WERI-Rb-1 (cell line): Measurements from ENCODE around the gene TNFAIP8L2.
"Not testable (repeated sequence)": the region's sequence is repeated elsewhere in the genome, so short reads cannot be mapped to it uniquely, and the experiment has no call there.

ENCODE experiments used
- DNase-seq: peaks from one replicate; pipeline ENCODE4 v3.0.0-alpha.2; 2020
- H3K27ac ChIP-seq: fragments of 250-450 bp; sonication (Bioruptor Pico); 2 replicates; pipeline ENCODE4 v1.5.1; 2020; ENCODE audit warnings: mild to moderate bottlenecking, moderate library complexity
- H3K27me3 ChIP-seq: fragments of 250-450 bp; sonication (Bioruptor Pico); 2 replicates; pipeline ENCODE4 v1.5.1; 2021; ENCODE audit warnings: mild to moderate bottlenecking, low read depth, moderate library complexity; ENCODE audit not compliant: insufficient read depth, severe bottlenecking
- H3K36me3 ChIP-seq: fragments of 250-450 bp; sonication (Bioruptor Pico); 2 replicates; pipeline ENCODE4 v1.5.1; 2020; ENCODE audit warnings: mild to moderate bottlenecking, moderate library complexity
- H3K4me3 ChIP-seq: 2 replicates; pipeline ENCODE4 v1.5.1; 2011; ENCODE audit warnings: low read depth, mild to moderate bottlenecking, control low read depth, low read length
- H3K9me3 ChIP-seq: fragments of 250-450 bp; sonication (Bioruptor Pico); 2 replicates; pipeline ENCODE4 v1.5.1; 2021; ENCODE audit warnings: mild to moderate bottlenecking, moderate library complexity; ENCODE audit not compliant: severe bottlenecking
- TF ChIP-seq, protein P1 (sequence below): IDR thresholded peaks from 2 replicates; pipeline ENCODE4 v1.5.1; 2011; ENCODE audit warnings: low read depth, mild to moderate bottlenecking, control low read depth, inconsistent platforms, low read length

TNFAIP8L2 gene

DNA sequence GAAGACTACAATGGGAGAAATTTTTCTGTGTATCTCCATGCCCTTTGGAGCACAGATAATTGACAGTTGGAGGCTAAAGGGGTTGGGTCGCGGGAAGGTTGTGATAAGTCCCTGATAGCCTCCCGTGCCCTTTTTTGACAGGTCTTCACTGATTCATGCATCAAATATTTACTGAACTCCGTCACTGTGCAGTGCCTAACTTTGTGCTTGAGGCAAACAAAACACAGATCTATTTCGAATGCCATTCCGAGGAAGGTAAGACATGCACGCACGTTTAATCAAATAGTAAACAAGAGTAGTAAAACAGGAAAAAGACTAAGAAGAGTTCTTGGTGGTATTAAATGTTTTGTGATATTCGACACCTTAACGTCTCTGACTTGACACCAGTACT, 41.4 kb downstream of the TNFAIP8L2 start:
- TF ChIP-seq, protein P1, sequence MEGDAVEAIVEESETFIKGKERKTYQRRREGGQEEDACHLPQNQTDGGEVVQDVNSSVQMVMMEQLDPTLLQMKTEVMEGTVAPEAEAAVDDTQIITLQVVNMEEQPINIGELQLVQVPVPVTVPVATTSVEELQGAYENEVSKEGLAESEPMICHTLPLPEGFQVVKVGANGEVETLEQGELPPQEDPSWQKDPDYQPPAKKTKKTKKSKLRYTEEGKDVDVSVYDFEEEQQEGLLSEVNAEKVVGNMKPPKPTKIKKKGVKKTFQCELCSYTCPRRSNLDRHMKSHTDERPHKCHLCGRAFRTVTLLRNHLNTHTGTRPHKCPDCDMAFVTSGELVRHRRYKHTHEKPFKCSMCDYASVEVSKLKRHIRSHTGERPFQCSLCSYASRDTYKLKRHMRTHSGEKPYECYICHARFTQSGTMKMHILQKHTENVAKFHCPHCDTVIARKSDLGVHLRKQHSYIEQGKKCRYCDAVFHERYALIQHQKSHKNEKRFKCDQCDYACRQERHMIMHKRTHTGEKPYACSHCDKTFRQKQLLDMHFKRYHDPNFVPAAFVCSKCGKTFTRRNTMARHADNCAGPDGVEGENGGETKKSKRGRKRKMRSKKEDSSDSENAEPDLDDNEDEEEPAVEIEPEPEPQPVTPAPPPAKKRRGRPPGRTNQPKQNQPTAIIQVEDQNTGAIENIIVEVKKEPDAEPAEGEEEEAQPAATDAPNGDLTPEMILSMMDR: no peak
- Histone ChIP-seq H3K27ac (peak overlapping the region; percentile 91), H3K36me3 (peaks cover 34% of the 10 kb centered on the region), H3K9me3 (no peaks in the 10 kb centered on the region), H3K27me3 (no peaks in the 10 kb centered on the region), H3K4me3 (peak overlapping the region; percentile 54)
- DNase-seq: no peak

DNA sequence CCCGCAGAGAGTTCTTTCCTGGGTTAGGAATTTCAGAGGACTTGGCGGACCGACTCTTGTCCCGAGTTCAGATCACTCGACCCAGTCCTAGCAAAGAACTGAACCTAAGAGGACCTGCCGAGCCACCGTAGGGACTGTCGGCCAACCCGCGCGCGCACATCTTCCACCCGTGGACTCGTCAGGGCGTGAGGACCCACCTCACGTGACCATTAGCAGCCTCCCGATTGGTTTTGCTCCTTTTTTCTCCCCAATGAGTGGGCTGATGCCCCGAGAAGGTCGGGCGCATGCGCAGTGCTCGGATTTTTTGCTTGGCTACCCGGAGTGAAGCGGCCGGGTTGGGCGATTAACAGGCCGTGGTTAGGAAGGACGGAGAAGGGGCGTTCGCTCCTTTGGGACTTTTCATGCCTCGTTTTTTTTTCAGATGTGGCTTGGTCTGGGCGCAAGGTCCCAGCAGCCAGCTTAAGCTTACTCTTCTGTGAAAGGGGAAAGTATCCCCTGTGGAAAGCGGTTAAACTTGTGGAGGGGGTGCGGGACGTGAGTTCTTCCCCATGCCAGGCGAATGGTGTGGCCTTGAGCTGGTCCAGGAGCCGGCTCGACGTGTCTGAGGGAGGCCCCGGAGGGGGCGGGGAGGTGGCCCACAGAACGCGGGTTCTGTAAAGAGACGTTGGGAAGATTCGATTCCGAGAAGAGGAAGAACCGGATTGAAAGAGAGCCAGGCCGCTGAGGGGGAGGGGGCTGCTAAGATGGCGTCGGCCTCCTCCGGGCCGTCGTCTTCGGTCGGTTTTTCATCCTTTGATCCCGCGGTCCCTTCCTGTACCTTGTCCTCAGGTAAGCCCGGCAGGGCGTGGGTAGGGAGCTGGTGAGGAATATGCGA, 42.0 kb downstream of the TNFAIP8L2 start, which contains the start of gene PIP5K1A:
Gene PIP5K1A, plus strand, starts transcription at position 299 of the 874 bp plus-strand sequence. Its CDS starts 445 bp downstream, at position 744.
- TF ChIP-seq, protein P1: no peak
- H3K27ac ChIP-seq: peak within 1 kb of the TSS; percentile 91
- H3K27me3 ChIP-seq: no peaks in the 10 kb centered on the region
- peak within 1 kb of the TSS; percentile 54 for H3K4me3 ChIP-seq
- H3K9me3 ChIP-seq: no peaks in the 10 kb centered on the region
- H3K36me3 ChIP-seq: peaks cover 41% of the 10 kb centered on the region
- peak; percentile 100 for DNase-seq

DNA sequence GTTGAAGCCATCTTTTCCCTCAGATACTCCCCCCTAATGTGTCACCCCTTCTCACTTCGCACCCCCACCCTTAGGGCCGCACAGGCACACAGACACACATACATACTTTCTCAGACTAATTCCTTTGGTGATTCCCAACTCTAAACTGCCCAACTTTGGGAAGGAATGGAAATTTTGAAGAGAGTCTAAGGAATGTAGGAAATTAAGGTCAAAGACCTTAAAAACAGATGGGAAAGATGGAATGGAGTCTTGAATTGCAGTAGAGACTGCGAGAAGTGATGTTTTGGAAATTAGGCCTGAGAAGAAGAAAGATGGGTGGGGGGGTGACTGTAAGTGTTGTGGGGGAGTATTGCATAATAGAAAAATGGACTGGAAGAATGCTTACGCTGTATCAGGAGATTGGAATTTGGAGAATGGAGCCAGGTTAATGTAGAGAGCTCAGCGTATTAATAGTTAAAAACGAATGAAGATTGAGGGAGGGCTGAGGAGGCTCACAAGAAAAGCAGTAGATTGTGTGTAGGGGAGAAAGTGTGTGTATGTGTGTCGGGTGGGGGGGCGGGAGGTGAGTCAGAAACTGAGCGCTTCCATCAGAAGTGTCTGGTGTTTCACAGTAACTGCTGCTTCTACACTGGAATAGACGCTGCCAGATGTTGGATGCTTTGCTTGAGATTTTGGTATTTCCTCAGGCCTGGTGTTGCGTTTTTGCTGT, 43.6 kb downstream of the TNFAIP8L2 start:
- no peak for DNase-seq
- H3K9me3 ChIP-seq: no peaks in the 10 kb centered on the region
- TF ChIP-seq, protein P1: no peak
- H3K36me3 ChIP-seq: peaks cover 56% of the 10 kb centered on the region
- H3K27ac ChIP-seq: peak overlapping the region; percentile 91
- peak overlapping the region; percentile 54 for H3K4me3 ChIP-seq
- no peaks in the 10 kb centered on the region for H3K27me3 ChIP-seq

DNA sequence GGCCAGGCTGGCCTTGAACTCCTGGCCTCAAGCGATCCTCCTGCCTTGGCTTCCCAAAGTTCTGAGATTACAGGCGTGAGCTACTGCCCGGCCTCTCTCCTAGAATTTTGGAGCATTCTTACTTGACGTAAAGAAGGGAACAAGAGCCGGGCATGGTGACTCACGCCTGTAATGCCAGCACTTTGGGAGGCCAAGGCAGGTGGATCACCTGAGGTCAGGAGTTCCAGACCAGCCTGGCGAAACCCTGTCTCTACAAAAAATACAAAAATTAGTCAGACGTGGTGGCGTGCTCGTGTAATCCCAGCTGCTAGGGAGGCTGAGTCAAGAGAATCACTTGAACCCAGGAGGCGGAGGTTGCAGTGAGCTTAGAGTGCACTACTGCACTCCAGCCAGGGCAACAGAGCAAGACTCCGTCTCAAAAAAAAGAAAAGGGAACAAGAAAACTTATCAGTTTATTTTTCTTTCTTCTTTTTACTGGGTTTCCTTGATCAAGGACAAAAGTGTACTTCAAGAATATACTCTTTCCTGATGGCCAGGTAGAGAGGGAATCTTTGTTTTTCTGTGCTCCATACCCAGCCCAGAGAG, 49.0 kb downstream of the TNFAIP8L2 start:
- not testable (repeated sequence) for H3K9me3 ChIP-seq, H3K4me3 ChIP-seq, DNase-seq, H3K27ac ChIP-seq, H3K27me3 ChIP-seq
- H3K36me3 ChIP-seq: peaks cover 97% of the 10 kb centered on the region
